ENCODE data around the gene KRTAP10-9. TPM values are rescaled to one million over a fixed set of nuclear protein-coding genes. Genes with fewer than 3 reads are reported as not detected.
"Not testable (repeated sequence)": the region's sequence is repeated elsewhere in the genome, so short reads cannot be mapped to it uniquely, and the experiment has no call there.

KRTAP10-9 gene
- total and polyA plus RNA-seq, 11 donors = not detected

DNA sequence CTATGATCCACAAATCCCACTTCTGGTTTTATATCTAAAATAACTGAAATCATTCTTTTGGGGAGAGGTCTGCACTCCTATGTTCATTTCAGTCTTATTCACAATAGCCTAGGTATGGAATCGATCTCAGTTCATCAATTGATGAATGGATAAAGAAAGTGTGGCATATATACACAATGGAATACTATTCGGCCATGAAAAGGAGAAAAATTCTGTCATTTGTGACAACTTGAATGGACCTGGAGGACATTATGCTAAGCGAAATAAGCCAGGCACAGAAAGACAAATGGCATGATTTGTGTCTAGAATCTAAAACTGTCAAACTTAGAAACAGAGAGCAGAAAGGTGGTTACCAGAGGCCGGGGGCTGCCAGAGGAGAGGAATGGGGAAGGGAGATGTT, 20.4 kb upstream of the KRTAP10-9 start:
- TF ChIP-seq, protein P1, sequence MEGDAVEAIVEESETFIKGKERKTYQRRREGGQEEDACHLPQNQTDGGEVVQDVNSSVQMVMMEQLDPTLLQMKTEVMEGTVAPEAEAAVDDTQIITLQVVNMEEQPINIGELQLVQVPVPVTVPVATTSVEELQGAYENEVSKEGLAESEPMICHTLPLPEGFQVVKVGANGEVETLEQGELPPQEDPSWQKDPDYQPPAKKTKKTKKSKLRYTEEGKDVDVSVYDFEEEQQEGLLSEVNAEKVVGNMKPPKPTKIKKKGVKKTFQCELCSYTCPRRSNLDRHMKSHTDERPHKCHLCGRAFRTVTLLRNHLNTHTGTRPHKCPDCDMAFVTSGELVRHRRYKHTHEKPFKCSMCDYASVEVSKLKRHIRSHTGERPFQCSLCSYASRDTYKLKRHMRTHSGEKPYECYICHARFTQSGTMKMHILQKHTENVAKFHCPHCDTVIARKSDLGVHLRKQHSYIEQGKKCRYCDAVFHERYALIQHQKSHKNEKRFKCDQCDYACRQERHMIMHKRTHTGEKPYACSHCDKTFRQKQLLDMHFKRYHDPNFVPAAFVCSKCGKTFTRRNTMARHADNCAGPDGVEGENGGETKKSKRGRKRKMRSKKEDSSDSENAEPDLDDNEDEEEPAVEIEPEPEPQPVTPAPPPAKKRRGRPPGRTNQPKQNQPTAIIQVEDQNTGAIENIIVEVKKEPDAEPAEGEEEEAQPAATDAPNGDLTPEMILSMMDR (IDR thresholded peaks at IDR 0.05) = no peak
- TF ChIP-seq POLR2A (IDR thresholded peaks at IDR 0.05) = no peak
- Histone ChIP-seq H3K9me3 (peaks cover 0 to 33% (median 6%) of the 10 kb centered on the region in 12 donors), H3K4me3 (no peak overlapping the region), H3K27me3 (peaks cover 0 to 11% (median 0%) of the 10 kb centered on the region in 9 donors), H3K36me3 (no peaks in the 10 kb centered on the region), H3K27ac (no peak overlapping the region), H3K4me1 (no peaks in the 10 kb centered on the region)
- 69 to 77% (median 73%) methylated on average over 4 of the region's 4 CpGs for WGBS, 4 donors
- ATAC-seq (no peak), DNase-seq (no peak)
- intact Hi-C loops (cut with DNase I) = no loop called here

DNA sequence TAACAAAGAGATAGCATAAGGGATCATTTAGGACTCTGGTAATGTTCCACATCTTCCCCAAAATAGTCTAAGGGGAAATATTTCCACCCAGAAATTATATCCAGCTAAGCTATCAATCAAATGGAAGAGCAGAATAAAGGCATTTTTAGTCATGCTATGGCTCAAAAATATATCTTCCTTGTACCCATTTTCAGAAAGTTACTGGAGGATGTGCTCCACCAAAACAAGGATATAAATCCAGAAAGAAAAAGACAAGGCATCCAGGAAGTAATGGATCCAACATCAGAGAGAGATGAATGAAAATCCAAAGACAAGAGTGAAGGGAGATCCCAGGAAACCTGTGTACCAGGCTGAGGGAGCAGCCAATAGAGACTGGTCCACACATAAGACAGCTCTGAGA, 17.7 kb upstream of the KRTAP10-9 start:
- no peaks in the 10 kb centered on the region for H3K36me3 ChIP-seq
- peaks cover 0 to 37% (median 6%) of the 10 kb centered on the region in 12 donors for H3K9me3 ChIP-seq
- H3K4me1 ChIP-seq = no peaks in the 10 kb centered on the region
- DNase-seq (no peak), ATAC-seq (no peak)
- no peak overlapping the region for H3K4me3 ChIP-seq
- TF ChIP-seq, protein P1 (IDR thresholded peaks at IDR 0.05) = no peak
- no peak for TF ChIP-seq POLR2A (IDR thresholded peaks at IDR 0.05)
- peaks cover 0 to 7% (median 0%) of the 10 kb centered on the region in 9 donors for H3K27me3 ChIP-seq
- H3K27ac ChIP-seq = no peak overlapping the region
- intact Hi-C loops (cut with DNase I) = no loop called here

GRCh38 chr21:44610157-44610843, 16.6 kb upstream of the KRTAP10-9 start:
- peaks cover 0 to 37% (median 6%) of the 10 kb centered on the region in 12 donors for H3K9me3 ChIP-seq
- DNase-seq; H3K27ac ChIP-seq; H3K4me1 ChIP-seq; H3K36me3 ChIP-seq; intact Hi-C loops (cut with DNase I); H3K27me3 ChIP-seq; H3K4me3 ChIP-seq; ATAC-seq: not testable (repeated sequence)
- 86 to 98% (median 91%) methylated on average over 7 of the region's 7 CpGs for WGBS, 4 donors

DNA sequence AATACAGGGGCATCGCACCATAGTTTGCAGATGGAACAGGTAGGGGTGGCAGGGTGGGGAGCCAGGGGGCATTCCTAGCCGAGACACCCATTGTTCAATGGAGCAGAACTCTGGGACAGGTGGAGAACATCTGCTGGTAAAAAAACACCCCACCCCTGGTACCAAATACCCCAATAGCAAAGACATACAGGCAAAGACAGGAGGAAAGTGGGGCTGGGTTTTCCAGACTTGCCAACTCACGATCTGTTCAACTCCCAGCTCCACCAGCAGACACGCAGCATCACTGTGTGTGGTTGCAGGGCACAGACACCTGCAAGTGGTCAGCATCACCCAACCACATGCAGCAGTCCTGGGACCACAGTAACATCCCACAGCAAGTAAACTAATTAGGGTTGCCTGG, 15.3 kb upstream of the KRTAP10-9 start:
- ATAC-seq (no peak), DNase-seq (no peak)
- H3K36me3 ChIP-seq = no peaks in the 10 kb centered on the region
- H3K27me3 ChIP-seq = peaks cover 0 to 5% (median 0%) of the 10 kb centered on the region in 9 donors
- H3K4me1 ChIP-seq = no peaks in the 10 kb centered on the region
- TF ChIP-seq, protein P1 (IDR thresholded peaks at IDR 0.05) = no peak
- no peak for TF ChIP-seq POLR2A (IDR thresholded peaks at IDR 0.05)
- H3K4me3 ChIP-seq = no peak overlapping the region
- WGBS, 4 donors = 76 to 89% (median 86%) methylated on average over 4 of the region's 4 CpGs
- H3K27ac ChIP-seq = no peak overlapping the region
- intact Hi-C loops (cut with DNase I) = no loop called here
- H3K9me3 ChIP-seq = peaks cover 0 to 36% (median 6%) of the 10 kb centered on the region in 12 donors

DNA sequence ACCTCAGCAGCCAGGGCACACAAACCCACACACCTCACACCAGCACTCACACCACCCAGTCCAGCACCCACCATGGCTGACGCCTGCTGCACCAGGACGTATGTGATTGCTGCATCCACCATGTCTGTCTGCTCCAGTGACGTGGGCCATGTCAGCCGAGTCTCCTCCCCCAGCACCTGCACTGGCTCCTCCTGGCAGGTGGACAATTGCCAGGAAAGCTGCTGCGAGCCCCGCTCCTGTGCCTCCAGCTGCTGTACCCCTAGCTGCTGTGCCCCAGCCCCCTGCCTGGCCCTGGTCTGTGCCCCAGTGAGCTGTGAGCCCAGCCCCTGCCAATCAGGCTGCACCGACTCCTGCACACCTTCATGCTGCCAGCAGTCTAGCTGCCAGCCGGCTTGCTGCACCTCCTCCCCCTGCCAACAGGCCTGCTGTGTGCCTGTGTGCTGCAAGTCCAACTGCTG, 14.8 kb upstream of the KRTAP10-9 start, which contains the start of gene KRTAP10-8:
KRTAP10-8 (plus strand) TSS at position 51 of the 458 bp plus-strand sequence; CDS start at position 73, 22 bp downstream.
- no peaks in the 10 kb centered on the region for H3K36me3 ChIP-seq
- no peak within 1 kb of the TSS for H3K27ac ChIP-seq
- 90 to 94% (median 92%) methylated on average over 6 to 8 of the region's 8 CpGs for WGBS, 4 donors
- ATAC-seq = no peak
- no peak for DNase-seq
- peaks cover 0 to 5% (median 0%) of the 10 kb centered on the region in 9 donors for H3K27me3 ChIP-seq
- no peak within 1 kb of the TSS for H3K4me3 ChIP-seq
- intact Hi-C loops (cut with DNase I) = no loop called here
- no peaks in the 10 kb centered on the region for H3K4me1 ChIP-seq
- H3K9me3 ChIP-seq = peaks cover 0 to 31% (median 5%) of the 10 kb centered on the region in 12 donors
- TF ChIP-seq, protein P1 (IDR thresholded peaks at IDR 0.05) = no peak
- no peak for TF ChIP-seq POLR2A (IDR thresholded peaks at IDR 0.05)

All from heart left ventricle (tissue), 16 donors.